ENCODE measurements around the gene NEAT1. TPM values are rescaled to one million over a fixed set of nuclear protein-coding genes. Genes with fewer than 3 reads are reported as not detected.
A peak's percentile ranks its signal among the peaks of the same experiment; 100 is the strongest.

Gene NEAT1
- total and polyA plus RNA-seq, 9 of the 15 experiments (the other 6 are each of a cell fraction or from before 2014, with no cell fraction given) = 20.1 to 389 (median 62.8) TPM

DNA sequence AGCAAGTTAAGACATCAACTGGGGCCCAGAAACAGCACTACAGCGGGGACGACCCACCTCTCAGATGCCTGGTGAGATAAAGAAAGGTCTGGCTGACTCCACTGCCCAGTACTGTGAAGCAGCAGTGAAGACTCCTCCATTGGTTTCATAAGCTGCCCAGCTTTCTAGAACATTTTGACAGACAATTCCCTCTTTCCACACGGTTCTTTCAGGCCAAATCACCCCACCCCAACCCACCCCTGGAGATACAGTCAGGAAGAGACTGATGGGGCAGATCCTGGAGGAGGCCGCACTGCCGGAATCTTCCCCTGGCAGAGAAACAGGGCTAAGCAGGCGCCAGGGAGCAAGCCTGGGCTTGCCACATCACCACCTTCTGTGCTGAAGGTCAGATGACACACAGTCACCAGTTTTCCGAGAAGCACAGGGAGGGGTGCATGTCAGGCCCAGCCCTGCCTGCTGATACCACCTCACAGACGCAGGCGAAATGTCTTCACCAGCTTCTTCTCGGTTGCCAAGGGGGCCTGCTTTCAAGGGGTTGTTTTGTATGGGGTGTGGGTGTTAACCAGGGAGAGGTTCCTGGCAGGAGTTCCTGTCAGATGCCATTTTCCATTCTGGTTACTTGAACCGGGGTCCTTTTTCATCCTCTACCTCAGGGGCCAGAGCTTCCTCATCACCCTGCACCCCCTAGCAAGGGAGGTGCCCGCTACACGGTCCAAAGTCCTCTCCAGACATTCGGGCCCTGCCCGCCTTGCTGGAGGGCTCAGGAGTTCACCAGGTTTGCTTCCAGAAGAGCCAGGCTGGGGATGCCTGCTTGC, 1.4 kb upstream of the NEAT1 start (continued):
- TF ChIP-seq, protein P1, sequence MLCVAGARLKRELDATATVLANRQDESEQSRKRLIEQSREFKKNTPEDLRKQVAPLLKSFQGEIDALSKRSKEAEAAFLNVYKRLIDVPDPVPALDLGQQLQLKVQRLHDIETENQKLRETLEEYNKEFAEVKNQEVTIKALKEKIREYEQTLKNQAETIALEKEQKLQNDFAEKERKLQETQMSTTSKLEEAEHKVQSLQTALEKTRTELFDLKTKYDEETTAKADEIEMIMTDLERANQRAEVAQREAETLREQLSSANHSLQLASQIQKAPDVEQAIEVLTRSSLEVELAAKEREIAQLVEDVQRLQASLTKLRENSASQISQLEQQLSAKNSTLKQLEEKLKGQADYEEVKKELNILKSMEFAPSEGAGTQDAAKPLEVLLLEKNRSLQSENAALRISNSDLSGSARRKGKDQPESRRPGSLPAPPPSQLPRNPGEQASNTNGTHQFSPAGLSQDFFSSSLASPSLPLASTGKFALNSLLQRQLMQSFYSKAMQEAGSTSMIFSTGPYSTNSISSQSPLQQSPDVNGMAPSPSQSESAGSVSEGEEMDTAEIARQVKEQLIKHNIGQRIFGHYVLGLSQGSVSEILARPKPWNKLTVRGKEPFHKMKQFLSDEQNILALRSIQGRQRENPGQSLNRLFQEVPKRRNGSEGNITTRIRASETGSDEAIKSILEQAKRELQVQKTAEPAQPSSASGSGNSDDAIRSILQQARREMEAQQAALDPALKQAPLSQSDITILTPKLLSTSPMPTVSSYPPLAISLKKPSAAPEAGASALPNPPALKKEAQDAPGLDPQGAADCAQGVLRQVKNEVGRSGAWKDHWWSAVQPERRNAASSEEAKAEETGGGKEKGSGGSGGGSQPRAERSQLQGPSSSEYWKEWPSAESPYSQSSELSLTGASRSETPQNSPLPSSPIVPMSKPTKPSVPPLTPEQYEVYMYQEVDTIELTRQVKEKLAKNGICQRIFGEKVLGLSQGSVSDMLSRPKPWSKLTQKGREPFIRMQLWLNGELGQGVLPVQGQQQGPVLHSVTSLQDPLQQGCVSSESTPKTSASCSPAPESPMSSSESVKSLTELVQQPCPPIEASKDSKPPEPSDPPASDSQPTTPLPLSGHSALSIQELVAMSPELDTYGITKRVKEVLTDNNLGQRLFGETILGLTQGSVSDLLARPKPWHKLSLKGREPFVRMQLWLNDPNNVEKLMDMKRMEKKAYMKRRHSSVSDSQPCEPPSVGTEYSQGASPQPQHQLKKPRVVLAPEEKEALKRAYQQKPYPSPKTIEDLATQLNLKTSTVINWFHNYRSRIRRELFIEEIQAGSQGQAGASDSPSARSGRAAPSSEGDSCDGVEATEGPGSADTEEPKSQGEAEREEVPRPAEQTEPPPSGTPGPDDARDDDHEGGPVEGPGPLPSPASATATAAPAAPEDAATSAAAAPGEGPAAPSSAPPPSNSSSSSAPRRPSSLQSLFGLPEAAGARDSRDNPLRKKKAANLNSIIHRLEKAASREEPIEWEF (CRISPR knock-in tag; IDR thresholded peaks at IDR 0.05) = no peak
- peak; percentile 57; the same call in 1 of the 2 replicates for TF ChIP-seq RNF2 (IDR thresholded peaks at IDR 0.05)
- TF ChIP-seq ESRRA (IDR thresholded peaks at IDR 0.05; ENCODE audit: borderline replicate concordance, low read depth) = peak; percentile 86
- TF ChIP-seq, protein P2, sequence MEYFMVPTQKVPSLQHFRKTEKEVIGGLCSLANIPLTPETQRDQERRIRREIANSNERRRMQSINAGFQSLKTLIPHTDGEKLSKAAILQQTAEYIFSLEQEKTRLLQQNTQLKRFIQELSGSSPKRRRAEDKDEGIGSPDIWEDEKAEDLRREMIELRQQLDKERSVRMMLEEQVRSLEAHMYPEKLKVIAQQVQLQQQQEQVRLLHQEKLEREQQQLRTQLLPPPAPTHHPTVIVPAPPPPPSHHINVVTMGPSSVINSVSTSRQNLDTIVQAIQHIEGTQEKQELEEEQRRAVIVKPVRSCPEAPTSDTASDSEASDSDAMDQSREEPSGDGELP (CRISPR knock-in tag; IDR thresholded peaks at IDR 0.05; ENCODE audit: borderline replicate concordance) = peak; percentile 65; the same call in 1 of the 2 replicates
- TF ChIP-seq RCOR1 (IDR thresholded peaks at IDR 0.05; ENCODE audit: borderline replicate concordance in 1 of 2, low read depth in 2 of 2, low read length in 2 of 2) = peak in 1 of 2 experiments; percentile 41; a peak in 1 of 4 replicates
- peak; percentile 46; the same call in 1 of the 2 replicates for TF ChIP-seq HDAC8 (tag; IDR thresholded peaks at IDR 0.05)
- TF ChIP-seq RBBP5 (IDR thresholded peaks at IDR 0.05; ENCODE audit: borderline replicate concordance, insufficient read depth, low read length, poor library complexity, severe bottlenecking) = no peak
- TF ChIP-seq CREM (IDR thresholded peaks at IDR 0.05; ENCODE audit: low read depth) = peak; percentile 76
- TF ChIP-seq, protein P3, sequence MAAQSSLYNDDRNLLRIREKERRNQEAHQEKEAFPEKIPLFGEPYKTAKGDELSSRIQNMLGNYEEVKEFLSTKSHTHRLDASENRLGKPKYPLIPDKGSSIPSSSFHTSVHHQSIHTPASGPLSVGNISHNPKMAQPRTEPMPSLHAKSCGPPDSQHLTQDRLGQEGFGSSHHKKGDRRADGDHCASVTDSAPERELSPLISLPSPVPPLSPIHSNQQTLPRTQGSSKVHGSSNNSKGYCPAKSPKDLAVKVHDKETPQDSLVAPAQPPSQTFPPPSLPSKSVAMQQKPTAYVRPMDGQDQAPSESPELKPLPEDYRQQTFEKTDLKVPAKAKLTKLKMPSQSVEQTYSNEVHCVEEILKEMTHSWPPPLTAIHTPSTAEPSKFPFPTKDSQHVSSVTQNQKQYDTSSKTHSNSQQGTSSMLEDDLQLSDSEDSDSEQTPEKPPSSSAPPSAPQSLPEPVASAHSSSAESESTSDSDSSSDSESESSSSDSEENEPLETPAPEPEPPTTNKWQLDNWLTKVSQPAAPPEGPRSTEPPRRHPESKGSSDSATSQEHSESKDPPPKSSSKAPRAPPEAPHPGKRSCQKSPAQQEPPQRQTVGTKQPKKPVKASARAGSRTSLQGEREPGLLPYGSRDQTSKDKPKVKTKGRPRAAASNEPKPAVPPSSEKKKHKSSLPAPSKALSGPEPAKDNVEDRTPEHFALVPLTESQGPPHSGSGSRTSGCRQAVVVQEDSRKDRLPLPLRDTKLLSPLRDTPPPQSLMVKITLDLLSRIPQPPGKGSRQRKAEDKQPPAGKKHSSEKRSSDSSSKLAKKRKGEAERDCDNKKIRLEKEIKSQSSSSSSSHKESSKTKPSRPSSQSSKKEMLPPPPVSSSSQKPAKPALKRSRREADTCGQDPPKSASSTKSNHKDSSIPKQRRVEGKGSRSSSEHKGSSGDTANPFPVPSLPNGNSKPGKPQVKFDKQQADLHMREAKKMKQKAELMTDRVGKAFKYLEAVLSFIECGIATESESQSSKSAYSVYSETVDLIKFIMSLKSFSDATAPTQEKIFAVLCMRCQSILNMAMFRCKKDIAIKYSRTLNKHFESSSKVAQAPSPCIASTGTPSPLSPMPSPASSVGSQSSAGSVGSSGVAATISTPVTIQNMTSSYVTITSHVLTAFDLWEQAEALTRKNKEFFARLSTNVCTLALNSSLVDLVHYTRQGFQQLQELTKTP (IDR thresholded peaks at IDR 0.05; ENCODE audit: low read depth in 1 of 2, partially characterized antibody in 2 of 2) = peak in 1 of 2 experiments; percentile 55
- TF ChIP-seq ZNF717 (CRISPR knock-in tag; IDR thresholded peaks at IDR 0.05) = no peak
- TF ChIP-seq CEBPB (tag; IDR thresholded peaks at IDR 0.05) = peak; percentile 51
- 0 out of 2 replicates have a peak, but pooled peaks have one; percentile 13 for TF ChIP-seq ZNF76 (CRISPR knock-in tag; IDR thresholded peaks at IDR 0.05; ENCODE audit: borderline replicate concordance)
- TF ChIP-seq, protein P4, sequence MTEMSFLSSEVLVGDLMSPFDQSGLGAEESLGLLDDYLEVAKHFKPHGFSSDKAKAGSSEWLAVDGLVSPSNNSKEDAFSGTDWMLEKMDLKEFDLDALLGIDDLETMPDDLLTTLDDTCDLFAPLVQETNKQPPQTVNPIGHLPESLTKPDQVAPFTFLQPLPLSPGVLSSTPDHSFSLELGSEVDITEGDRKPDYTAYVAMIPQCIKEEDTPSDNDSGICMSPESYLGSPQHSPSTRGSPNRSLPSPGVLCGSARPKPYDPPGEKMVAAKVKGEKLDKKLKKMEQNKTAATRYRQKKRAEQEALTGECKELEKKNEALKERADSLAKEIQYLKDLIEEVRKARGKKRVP (CRISPR knock-in tag; IDR thresholded peaks at IDR 0.05) = peak; percentile 42; the same call in 1 of the 2 replicates

All from K562 (cell line).